Posterior vena cava (tissue), 2 donors: ENCODE measurements around the gene UQCRFS1. TPM values are rescaled to one million over a fixed set of nuclear protein-coding genes. Genes with fewer than 3 reads are reported as not detected.
"Not testable (repeated sequence)": the region's sequence is repeated elsewhere in the genome, so short reads cannot be mapped to it uniquely, and the experiment has no call there.

Experiments used
- DNase-seq: peaks from one replicate; pipeline ENCODE4 v3.0.0-alpha.2; 2020; ENCODE audit warnings: low spot score
- intact Hi-C, 2 donors: fragments of 100-400 bp; cut with DNase I; formaldehyde crosslinking; loops; one replicate each; pipeline versions ENCODE4 v1.14.1 to v1.14.2; 2022 to 2023
- long read RNA-seq, 2 donors: library from polyadenylated mRNA; unstranded; transcript quantifications; one replicate each; pipeline ENCODE4 v2.0.0, GENCODE V29; 2020 to 2021
- total RNA-seq, 2 donors: library from RNA; stranded (reverse); fragmentation: NEBNext Ultra II Directional; extraction: Animal tissue kit (Norgen Biotek cat#: 25700); gene quantifications; one replicate each; pipeline ENCODE4 v1.2.1, GENCODE V29; 2021
- donor health status: DM: yes; HTN: yes; CAD: no.
- donor health status: DM: yes; HTN: yes; CAD: no.

Gene UQCRFS1
- 10 to 100 TPM; 22.3 to 22.6 TPM for total RNA-seq
- long read RNA-seq, donor 1, transcript UQCRFS1-201 (2 exons, 3,475 nt) = major isoform, 40 of 41 reads
- long read RNA-seq, donor 1, partial matches to known transcripts = 0 of 41 reads
- long read RNA-seq, donor 1, other reads (novel, unspliced or antisense) = 1 of 41 reads
- long read RNA-seq, donor 2, transcript UQCRFS1-201 (2 exons, 3,475 nt) = major isoform, 320 of 320 reads
- long read RNA-seq, donor 2, partial matches to known transcripts = 0 of 320 reads
- long read RNA-seq, donor 2, other reads (novel, unspliced or antisense) = 0 of 320 reads

- DNase-seq = peak; percentile 98
- intact Hi-C loops = no loop called here
Observed at GRCh38 chr19:29212648-29213573, at the start of gene UQCRFS1. Gene UQCRFS1, minus strand, starts transcription at chr19:29213151. Its CDS starts 33 bp downstream, at chr19:29213118.

- intact Hi-C loops = loop anchor here in 1 of 2 donors (5.0 kb wide), 1 partner anchor 525 kb away; no protein-coding TSS in a partner anchor
- no peak for DNase-seq
Observed at GRCh38 chr19:29262085-29262484, 49.1 kb upstream of the UQCRFS1 start.

- intact Hi-C loops = loop anchor here in 1 of 2 donors (5.0 kb wide), 1 partner anchor 523 kb away; no protein-coding TSS in a partner anchor
- DNase-seq = no peak
Observed at GRCh38 chr19:29260477-29261317, 47.7 kb upstream of the UQCRFS1 start.

GRCh38 chr19:29259867-29260281 lies 46.9 kb upstream of the UQCRFS1 start:
- DNase-seq = no peak
- intact Hi-C loops = loop anchor here in 1 of 2 donors (5.0 kb wide), 1 partner anchor 523 kb away; no protein-coding TSS in a partner anchor

- intact Hi-C loops = no loop called here
- DNase-seq = no peak
Observed at GRCh38 chr19:29259153-29259552, 46.2 kb upstream of the UQCRFS1 start.

- no peak for DNase-seq
- intact Hi-C loops = no loop called here
Observed at GRCh38 chr19:29256516-29256915, 43.6 kb upstream of the UQCRFS1 start.

- no peak for DNase-seq
- intact Hi-C loops = no loop called here
Observed at GRCh38 chr19:29255912-29256311, 43.0 kb upstream of the UQCRFS1 start.

- no peak for DNase-seq
- intact Hi-C loops = no loop called here
Observed at GRCh38 chr19:29255006-29255405, 42.1 kb upstream of the UQCRFS1 start.

GRCh38 chr19:29249798-29250197 lies 36.8 kb upstream of the UQCRFS1 start:
- DNase-seq, intact Hi-C loops: not testable (repeated sequence)

GRCh38 chr19:29248332-29248844 lies 35.4 kb upstream of the UQCRFS1 start:
- intact Hi-C loops = no loop called here

GRCh38 chr19:29247872-29248271 lies 34.9 kb upstream of the UQCRFS1 start:
- intact Hi-C loops = no loop called here

More at GRCh38 chr19:29248332-29248844, 35.4 kb upstream of the UQCRFS1 start:
- no peak for DNase-seq

GRCh38 chr19:29247471-29247870 lies 34.5 kb upstream of the UQCRFS1 start:
- intact Hi-C loops = no loop called here
- no peak for DNase-seq

More at GRCh38 chr19:29247872-29248271, 34.9 kb upstream of the UQCRFS1 start:
- DNase-seq = no peak

GRCh38 chr19:29247051-29247450 lies 34.1 kb upstream of the UQCRFS1 start:
- DNase-seq = no peak
- intact Hi-C loops = no loop called here

GRCh38 chr19:29245215-29245614 lies 32.3 kb upstream of the UQCRFS1 start:
- DNase-seq = no peak
- intact Hi-C loops = no loop called here

GRCh38 chr19:29241324-29241723 lies 28.4 kb upstream of the UQCRFS1 start:
- no peak for DNase-seq
- intact Hi-C loops = no loop called here

- no peak for DNase-seq
Observed at GRCh38 chr19:29239213-29239776, 26.3 kb upstream of the UQCRFS1 start.

GRCh38 chr19:29233591-29233990 lies 20.6 kb upstream of the UQCRFS1 start:
- intact Hi-C loops = no loop called here
- DNase-seq = no peak

More at GRCh38 chr19:29239213-29239776, 26.3 kb upstream of the UQCRFS1 start:
- intact Hi-C loops = no loop called here

- DNase-seq = no peak
- intact Hi-C loops = no loop called here
Observed at GRCh38 chr19:29232315-29232852, 19.4 kb upstream of the UQCRFS1 start.
